NCI-H524 (cell line): ENCODE results near the gene MEIS2.

Source experiments
- DNase-seq, 2 experiments: peaks; one replicate each; lab custom pipeline; 2025; lab: John Stamatoyannopoulos, UW

Gene MEIS2

DNA sequence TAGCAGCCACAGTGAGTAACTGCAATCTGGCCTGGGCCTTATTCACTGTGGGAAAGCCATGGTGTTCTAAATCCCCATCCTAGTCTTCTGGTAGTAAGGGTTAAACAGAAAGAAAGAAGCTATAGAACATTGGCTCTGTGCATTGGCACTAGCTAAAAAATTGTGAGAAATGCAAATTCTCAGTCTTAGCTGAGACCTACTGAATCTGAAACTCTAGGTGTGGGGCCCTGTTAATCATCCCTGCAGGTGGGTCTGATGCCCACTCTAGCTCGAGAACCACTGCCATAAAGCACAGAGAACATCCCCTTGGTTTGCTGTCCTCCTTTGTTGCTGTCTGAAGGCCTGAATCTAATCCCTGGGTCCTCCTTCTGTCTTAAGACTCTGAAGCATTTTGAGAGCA is 59.3 kb downstream of the MEIS2 start:
- no peak for DNase-seq

DNA sequence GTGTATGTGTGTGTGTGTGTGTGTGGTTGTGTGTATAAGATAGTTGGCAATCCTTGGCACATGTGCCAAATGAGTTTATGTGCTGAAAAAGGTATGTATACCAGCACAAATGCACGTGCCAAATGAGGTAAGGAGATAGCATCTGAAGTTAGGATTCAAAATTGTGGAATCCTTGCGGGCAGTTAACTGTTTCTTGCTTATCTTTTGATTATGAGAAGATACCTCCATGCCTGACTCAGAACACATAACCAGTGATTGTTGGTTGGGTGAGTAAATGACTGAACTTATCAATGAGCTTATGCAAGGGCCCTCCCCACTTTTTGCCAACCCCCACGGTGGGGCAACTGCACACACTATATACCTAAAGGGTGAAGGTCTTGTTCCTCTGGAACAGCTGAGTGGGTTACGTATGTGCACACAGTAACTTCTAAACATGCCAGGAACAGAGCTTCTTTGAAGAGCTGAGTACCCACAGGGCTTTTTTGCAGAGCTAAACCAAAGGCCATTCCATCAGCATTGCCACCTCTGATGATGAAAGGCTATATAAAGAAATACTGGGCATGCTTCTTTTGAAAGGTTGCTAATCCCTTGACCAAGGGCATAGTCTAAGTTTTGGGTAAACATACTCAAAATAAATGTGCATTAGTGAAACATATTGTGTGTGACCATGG is 60.1 kb downstream of the MEIS2 start:
- no peak for DNase-seq

DNA sequence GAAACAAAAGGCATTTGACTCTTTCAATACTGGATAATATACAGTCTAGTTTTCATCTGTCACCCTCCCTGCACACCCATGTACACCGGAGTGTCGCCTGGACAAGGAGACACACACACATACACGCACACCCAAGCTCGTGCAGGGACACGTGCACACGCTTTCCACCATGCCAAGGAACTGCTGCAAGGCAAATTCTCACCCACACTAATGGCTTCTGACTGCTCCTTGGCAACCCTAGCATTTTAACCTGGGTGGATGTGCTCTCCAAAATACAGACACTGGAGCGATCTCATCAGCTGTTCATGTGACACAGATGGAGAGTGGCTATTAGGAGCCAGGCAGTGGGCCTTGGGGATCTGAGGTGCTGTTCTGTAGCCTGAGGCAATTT is 61.6 kb downstream of the MEIS2 start:
- DNase-seq, result peak in 1 of 2 experiments; percentile 9

DNA sequence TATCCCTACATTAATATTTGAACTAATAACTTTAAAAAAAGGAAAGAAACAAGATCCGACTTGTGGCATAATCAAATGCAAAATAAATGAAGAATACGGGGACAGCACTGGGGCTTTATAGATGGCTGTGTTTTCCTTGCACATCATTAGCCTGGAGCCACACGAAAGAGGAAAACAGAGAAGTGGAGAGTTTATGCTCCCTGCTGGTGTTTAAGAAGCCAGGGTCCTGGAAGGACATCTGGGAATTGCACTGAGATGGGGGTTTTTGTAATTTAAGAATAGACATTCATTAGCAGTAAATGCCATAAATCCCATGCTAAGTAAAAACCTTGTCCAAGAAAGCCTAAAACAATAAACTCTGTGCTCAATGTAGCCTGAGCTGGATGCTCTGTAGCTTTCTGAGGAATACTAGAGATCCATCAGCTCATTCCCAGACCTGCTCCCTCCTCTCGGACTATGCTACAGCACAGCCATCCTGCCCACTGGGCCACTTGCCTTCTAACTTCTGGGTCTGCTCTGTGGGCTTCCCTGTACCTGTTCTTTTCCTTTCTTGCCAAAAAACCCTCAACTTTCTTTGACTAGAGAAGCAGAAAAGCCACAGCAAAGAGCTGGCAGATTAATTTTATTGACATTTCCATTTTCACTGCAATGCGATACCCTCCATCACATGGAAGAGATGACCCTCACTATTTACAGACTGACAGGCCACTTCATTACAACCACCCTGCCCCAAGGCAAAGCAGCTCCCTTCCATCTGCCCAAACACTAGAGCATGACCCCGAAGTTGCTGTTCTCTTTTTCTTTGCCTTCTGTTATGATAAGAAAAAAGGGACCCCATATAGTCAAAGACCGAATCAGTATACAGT is 62.3 kb downstream of the MEIS2 start:
- DNase-seq, result peak in 1 of 2 experiments; percentile 30

DNA sequence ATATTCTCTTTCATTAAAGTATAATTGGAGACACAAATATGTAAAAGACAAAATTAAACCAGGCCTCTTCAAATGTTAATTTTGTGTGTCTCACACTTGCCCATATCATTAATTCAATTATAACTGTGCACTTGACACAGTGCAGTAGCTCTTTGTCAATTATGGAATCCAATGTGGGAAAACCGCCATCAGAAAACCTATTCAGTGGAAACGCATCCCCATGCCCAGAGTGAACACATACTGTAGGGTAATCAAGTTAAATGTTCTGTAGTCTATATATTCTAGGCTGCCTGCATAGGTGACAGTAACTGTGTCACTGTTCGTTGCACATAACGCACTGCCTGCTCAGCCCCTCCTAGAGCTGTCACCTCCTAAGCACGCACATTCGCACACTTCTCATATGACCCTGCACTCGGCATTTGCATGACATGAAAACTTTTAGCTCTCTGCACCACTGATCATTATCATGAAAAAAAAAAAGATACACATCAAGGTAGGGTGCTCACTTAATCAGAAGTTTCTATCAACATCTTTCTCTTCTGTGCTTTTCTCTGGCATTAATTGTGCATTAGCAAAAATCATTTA is 63.2 kb downstream of the MEIS2 start:
- no peak for DNase-seq

DNA sequence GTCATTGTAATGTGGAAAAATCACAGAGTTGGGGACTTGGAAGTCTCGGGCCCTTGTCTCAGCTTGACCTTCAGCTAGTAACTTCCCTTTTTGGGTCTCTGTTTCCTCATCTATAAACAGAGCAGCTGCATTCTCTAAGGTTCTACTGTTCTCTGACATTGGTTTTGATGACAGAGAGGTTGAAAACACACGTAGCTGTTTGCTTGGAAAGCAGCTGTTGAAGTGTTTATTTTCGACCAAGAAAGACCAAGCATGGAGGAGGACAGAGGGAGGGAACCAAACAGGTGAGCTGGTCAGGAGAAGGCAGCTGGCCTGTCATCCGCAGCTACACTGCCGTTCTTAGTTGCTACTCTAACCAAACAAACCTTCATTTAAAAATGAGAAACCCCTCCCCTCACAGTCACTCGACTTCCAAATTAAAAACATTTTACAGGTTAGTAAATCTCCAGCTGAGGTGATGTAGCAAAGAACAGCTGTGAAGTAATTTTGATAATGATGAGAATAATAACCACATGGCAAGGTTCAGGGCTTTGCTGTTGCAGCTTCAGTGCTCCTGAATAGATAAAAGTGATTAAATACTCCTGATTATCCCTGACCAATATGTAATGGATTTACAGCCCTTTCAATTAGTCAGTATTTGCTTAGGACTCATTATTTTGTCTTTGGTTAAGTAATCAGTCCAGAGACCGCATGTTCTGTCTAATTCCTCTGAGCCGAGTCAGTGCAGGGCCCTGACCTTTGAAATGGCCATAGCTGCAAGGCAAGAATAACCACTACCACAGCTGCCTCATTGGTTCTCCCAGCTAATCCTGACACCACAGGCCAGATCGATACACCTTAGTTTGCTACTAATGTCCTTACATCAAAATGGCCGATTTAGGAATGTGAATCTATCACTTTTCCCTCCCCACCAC is 65.3 kb downstream of the MEIS2 start:
- DNase-seq, result peak in 1 of 2 experiments; percentile 41

DNA sequence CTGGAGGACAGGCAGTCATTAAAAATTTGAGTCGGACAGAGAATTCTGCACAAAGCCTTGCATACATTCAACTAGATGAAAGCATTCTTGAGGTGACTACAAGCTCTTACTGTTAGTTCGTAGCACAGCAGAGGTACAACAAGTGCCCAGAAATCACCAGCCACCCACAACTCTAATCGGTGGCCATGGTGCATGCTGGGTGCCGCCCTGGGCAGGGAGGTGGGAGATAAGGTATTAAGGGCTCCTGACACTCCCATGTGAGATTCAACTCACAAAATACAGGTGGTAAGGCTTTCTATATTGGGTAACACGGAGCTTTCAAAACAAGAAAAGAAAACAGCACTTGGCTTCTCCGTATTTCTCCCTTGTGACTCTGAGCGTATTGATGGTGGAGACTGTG is 66.0 kb downstream of the MEIS2 start:
- no peak for DNase-seq

DNA sequence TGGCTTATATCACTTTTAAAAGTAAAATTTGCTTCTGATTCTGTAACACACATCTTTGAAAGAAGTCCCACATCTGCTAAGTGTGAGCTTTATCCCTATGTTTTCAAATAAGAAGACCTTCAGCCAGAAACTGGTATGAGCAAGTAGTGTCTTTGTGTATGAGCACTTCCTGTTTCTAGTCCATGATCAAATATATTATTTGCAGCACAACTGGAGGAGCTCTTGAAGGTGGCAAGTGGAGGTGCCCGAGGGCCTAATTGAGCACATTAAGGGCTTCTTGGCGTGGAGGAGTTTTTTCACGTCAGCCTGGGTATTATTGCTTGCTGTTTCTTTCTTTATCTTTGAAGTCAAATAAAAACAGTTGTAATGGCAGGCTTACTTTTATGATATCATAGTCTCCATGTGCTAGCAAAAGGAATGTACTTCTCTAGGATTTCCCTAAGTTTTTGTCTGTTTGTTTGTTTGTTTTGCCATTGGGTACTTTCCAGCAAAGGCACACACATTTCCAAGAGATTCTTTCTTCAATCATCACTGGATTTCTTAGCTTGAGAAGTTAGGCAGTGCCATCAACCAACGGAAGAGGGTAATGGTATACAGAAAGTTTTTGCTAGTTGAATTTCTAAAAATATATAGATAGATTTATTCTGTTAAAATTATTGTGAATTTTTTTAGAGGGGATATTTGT is 68.1 kb downstream of the MEIS2 start:
- DNase-seq, result no peak

DNA sequence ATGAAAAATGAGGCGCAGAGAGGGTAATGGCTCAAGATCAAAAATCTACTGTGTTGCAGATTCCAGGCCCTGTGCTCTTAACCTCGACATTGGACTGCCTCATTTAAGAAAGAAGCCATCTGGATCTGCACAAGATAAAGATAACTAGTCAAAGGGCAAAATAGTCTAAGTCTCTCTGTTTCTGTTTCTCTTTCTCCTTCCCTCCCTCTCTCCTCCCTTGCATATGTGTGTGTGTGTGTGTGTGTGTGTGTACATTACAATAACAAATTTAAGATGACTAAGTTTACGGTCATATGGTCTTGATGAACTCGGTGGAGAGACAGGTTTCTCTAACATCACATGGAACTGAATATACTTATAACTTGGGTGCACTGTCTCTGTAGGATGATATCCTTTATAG is 69.2 kb downstream of the MEIS2 start:
- DNase-seq, result no peak

DNA sequence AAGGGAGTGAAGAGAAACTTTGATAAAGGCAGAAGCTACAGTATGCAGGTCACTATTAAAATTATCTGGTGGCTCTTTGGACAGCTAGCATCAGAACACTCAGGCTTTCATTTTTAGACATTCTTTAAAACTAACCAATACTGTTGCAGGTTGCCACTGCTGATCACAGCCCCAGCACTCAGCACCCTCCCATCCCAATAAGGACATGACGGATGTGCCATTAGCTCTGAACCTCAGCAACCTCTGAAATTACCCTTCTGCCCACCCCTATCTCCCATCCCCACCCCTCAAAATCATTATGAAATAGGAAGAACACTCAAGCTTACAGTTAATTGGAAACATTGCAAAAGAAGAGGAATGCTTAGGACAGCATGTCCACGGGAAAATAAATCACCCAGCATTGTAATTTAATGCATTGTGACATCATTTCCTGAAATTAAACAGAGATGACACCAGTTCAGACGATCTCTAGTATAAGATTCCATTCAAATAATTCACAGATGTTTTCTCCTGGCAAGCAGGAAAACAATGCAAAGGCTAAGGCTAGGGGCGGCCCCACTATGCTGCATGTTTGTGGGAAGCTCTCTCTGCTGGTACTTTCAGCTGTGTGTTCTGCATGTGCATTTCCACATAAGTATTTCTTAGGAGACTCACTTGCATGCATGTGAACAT is 71.6 kb downstream of the MEIS2 start:
- DNase-seq, result no peak

DNA sequence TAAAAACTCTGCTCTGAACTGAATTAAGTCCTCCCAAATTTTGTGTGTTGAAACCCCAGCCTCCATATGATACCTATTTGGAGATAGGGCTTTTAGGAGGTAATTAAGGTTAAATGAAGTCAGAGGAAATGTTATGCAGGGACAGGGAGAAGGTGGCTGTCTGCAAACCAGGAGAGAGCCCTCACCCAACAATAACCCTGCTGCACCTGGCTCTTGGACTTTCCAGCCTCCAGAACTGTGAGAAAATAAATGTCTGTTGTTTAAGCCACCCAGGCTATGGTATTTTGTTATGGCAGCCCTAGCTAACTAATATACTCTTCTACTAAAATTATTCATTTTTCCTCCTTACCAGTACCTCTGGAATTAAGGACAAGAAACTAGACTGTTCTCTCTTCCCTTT is 79.5 kb downstream of the MEIS2 start:
- DNase-seq, result no peak

DNA sequence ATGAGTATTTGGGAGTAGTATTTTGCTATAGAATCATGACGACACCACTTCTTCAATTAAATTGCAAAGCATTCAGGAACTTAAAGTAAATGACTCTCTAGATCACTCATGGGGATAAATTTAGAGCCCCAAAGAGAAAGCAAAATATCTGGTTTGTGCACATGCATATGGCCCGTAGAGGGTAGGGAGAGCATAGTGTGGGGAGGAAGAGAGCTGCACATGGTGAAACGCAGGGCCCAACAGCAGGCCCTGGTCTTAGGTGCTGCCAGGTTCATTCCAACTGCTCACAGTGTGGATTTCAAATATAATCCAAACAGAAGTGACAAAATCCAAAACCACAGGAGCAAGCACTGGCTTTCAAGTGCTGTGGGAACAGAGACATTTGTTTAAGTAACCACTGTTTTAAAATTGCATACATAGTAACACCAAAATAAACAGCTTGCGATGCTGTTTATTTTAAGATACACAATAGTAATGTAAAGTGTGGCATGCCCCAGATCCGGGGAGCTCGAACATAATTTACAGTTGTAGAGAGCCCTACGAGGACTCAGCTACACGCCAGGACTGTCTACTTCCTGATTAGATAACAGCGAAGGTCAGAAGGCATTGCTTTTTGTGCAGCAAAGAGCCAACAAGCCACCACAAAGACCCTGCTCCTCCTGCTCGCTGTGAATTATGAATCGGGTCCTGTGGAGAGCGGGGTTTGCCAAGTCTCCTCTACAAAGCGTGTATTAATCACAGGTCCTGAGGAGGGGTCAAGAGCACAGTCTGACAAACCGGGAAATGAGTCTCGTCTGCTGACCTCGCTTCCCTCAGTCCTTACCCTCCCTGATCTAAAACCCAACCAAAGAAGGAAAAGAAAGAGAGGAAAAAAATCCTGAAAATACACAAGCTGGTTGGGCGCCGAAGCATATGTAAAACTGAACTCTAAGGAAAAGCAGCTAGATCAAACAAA is 80.6 kb downstream of the MEIS2 start:
- DNase-seq, result no peak

DNA sequence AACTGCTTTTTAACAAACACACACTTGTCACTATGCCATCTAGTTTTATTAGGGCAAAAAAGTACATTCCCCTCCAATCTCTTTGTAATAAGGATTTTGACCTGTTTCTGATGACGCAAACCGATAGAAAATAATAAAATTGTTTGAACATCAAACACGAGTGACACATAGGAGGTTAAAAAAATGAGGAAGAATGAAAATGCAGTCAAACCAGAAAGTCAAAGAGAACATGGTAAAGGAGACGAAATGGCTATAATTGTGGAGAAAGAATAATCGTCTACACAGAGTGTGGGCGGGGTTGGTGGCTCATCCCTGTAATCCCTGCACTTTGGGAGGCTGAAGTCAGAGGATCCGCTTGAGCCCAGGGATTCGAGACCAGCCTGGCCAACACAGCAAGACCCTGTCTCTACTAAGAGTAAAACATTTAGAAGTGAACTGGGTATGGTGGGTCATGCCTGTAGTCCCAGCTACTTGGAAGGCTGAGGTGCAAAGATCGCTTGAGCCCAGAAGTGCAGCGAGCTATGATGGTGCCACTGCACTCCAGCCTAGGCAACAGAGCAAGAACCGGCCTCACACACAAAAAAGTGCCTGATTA is 83.2 kb downstream of the MEIS2 start:
- no peak for DNase-seq

DNA sequence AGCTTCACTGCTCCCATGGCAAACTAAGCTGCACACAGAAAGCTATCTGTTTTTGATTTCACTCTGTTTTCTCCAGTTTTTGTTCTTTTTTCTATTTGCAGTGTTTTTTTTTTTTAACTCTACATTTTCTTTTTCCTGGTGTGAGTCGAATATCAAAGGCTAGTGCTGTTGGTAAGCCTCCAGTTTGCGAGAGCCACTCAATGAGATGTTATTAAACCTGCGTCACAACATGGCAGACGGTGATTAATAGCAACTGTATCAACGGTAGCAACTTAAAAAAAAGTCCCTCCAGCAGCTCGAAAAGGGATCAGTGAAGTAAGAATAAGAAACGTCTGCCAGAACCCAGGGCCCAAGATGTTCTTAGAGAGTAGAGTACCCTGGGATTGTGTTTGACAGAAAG is 84.1 kb downstream of the MEIS2 start:
- DNase-seq, result no peak

DNA sequence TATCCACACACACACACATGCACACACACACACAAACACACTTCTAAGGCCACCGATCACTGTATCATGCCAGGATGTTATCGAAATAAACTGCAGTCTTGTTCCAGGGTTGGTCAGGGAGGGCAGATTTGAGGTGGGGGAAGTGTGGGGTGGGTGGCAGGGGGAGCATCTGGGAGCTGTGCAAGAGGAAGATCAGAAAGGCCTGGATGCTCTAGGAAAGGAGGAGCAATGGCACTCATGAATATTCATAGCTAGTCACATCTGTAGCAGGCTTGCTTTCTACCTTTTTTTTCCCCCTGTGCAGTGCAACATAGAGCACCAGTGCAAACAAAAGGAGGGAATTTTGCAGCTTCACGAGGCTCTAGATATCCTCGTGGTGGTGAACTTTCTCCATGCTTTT is 84.9 kb downstream of the MEIS2 start:
- peak in 1 of 2 experiments; percentile 46 for DNase-seq

DNA sequence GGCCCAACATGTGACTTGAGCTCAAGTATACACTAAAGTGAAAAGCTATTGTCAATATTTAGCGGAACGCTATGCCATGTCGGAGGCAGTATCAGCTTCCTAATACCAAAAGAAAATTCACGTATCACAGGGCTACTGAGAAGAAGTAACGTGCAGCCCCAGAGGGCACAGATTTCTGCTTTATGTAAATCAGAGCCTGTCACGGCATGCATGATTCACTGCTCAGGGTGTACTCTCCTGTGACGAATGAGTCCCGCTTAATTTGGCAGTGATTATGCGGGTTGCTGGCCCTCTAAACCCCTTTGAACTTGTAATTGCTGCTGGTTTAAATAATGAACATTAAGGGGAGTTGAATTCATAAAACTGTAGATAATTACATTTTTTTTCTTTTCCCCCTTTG is 85.3 kb downstream of the MEIS2 start:
- peak in 1 of 2 experiments; percentile 18 for DNase-seq

DNA sequence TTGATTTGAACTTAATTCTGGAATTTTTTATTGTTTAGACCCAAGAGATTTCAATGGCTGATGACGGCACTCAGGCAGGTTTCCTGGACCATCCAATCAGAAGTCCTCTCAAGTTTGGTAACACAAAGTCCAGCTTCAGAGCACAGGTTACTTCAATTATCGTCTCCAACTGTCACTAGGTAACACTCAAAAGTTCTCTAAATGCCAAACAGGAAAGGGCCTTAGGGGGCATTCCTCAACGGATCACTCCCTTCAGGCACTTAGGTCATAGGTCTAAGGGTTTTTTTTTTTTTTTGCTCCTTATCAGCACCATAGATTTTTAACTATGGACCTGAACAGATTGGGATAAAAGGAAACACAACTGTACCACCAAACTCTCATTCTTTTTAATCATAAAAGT is 85.8 kb downstream of the MEIS2 start:
- DNase-seq, result no peak

DNA sequence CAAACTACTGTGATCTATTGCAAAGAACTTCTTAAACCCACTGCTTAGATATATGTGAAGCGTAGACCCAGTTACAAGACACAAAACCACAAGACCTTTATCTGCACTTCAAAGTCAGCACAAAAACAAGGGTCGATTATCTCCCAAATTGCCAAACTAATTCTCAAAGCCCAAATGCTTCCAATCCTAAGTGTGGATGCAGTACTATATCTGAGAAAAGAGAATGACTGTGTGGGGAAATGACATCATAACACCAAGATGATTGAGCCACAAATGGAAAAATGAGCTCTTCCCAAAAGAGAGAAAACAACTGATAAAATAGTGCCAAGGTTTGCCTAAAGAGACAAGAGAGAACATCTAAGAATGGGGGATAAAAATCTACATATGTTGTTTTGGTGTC is 86.2 kb downstream of the MEIS2 start:
- no peak for DNase-seq

DNA sequence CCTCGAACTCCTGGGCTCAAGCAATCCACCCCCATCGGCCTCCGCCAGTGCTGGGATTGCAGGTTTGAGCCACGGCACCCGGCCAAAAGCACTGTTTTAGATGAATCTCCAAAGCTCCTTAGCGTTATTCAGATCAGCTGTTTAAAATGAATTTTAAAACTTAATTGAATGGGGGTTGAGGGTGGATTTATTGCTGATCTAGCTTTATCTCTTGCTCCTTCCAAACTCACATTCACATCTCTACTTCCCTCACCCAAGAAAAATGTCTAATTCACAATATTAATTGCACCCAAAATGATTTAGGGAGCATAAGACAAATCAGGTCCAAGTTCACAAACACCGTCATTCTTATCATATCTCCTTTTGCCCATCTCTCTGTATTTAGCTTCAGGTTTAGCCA is 89.8 kb downstream of the MEIS2 start:
- no peak for DNase-seq
